GM12872 (cell line): ENCODE results near the gene IL18.

Experiments
- CTCF ChIP-seq: IDR thresholded peaks from 3 replicates; pipeline ENCODE4 v1.5.1; 2011; ENCODE audit warnings: low read depth, mild to moderate bottlenecking, low read length, moderate library complexity; ENCODE audit not compliant: insufficient read depth

The IL18 gene

GRCh38 chr11:112196519-112197087 is 32.7 kb upstream of the IL18 start:
- no peak for TF ChIP-seq CTCF

GRCh38 chr11:112195951-112196351 is 32.1 kb upstream of the IL18 start:
- no peak for TF ChIP-seq CTCF

- TF ChIP-seq CTCF, result no peak
Observed at GRCh38 chr11:112186304-112186703, 22.4 kb upstream of the IL18 start.

GRCh38 chr11:112185883-112186282 is 22.0 kb upstream of the IL18 start:
- no peak for TF ChIP-seq CTCF

- no peak for TF ChIP-seq CTCF
Observed at GRCh38 chr11:112182867-112183266, 19.0 kb upstream of the IL18 start.

GRCh38 chr11:112179601-112180000 is 15.7 kb upstream of the IL18 start:
- no peak for TF ChIP-seq CTCF

- TF ChIP-seq CTCF, result no peak
Observed at GRCh38 chr11:112178936-112179335, 15.0 kb upstream of the IL18 start.
